Activated T-helper 1 cell treated with anti-CD3 and anti-CD28 coated beads, Interleukin-12 subunit alpha, Interleukin-12 subunit beta, Interleukin-2, Interleukin-4 antibody, amounts not matched to agents 30 ng/mL and 10 ng/mL and 1 ng/mL, durations not matched to agents 14 hours and 24 hours and 36 hours (primary cell): ENCODE measurements around the gene TBCD. TPM values are rescaled to one million over a fixed set of nuclear protein-coding genes. Genes with fewer than 3 reads are reported as not detected.
"Not testable (repeated sequence)": the region's sequence is repeated elsewhere in the genome, so short reads cannot be mapped to it uniquely, and the experiment has no call there.

Experiments used
- DNase-seq: peaks from one replicate; pipeline ENCODE4 v3.0.0; 2021; ENCODE audit warnings: low spot score
- H3K27ac Mint-ChIP-seq: one replicate; pipeline ENCODE4 v1.8.0; 2021; ENCODE audit warnings: mild to moderate bottlenecking, mixed read lengths
- H3K27me3 Mint-ChIP-seq: one replicate; pipeline ENCODE4 v1.8.0; 2022; ENCODE audit warnings: mild to moderate bottlenecking, moderate library complexity, mixed read lengths; ENCODE audit not compliant: insufficient read depth
- H3K36me3 Mint-ChIP-seq: one replicate; pipeline ENCODE4 v1.8.0; 2021; ENCODE audit warnings: low read depth, mixed read lengths
- H3K4me1 Mint-ChIP-seq: one replicate; pipeline ENCODE4 v1.8.0; 2021; ENCODE audit warnings: low read depth, mixed read lengths
- H3K4me3 Mint-ChIP-seq: one replicate; pipeline ENCODE4 v1.8.0; 2021; ENCODE audit warnings: mild to moderate bottlenecking, moderate library complexity, mixed read lengths
- H3K9me3 Mint-ChIP-seq: one replicate; pipeline ENCODE4 v1.8.0; 2021; ENCODE audit warnings: mixed read lengths
- intact Hi-C: fragments of 100-400 bp; cut with micrococcal nuclease; formaldehyde crosslinking; loops from one replicate; pipeline ENCODE4 v1.15.1; 2024
- total RNA-seq: library from RNA; stranded (reverse); gene quantifications from 2 replicates; pipeline ENCODE4 v1.2.3, GENCODE V29; 2022

The TBCD gene
- total RNA-seq, 1 donor from 2014 or later = 111 TPM

DNA sequence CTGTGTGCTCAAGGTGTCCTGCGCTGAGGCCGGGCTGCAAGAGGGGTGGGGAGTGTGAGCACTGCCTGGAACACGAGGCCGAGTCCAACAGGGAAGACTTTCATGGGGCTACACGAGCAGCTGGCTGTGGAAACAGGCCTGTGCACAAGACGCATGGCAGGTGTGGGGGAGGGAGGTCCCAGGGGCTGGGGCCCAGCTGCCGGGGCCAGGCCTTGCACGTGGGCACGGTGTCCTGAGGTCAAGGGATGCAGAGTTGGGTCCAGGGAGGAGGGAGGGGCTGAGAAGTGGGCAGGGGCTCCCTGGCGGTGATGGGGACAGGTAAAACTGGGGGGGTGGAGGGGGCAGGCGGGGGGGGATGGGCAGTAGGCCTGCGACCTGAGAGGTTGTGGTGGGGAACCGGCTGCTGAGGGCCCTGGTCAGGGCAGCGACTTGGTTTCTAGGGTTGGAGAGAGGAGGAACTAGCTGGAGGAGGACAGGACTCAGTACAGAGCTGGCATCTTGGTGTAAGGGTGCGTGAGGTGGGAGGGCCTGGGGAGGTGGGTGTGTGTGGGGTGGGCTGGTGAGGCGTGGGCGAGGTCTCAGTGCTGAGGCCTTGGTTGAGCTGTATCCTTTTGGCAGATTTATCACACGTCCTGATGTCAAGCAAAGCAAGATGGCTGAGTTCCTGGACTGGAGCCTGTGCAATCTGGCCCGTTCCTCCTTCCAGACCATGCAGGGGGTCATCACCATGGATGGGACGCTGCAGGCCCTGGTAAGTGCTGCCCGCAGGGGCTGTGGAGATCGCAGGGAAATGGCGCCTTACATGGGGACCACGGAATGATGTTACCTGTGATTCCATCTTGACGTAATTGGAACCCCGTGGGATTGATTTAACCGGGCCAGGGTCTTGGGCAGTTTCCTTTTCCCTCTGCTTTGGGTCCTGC, 29.4 kb downstream of the TBCD start:
- peaks cover 7% of the 10 kb centered on the region for H3K4me1 Mint-ChIP-seq
- H3K9me3 Mint-ChIP-seq = no peaks in the 10 kb centered on the region
- peaks cover 20% of the 10 kb centered on the region for H3K36me3 Mint-ChIP-seq
- intact Hi-C loops = no loop called here
- H3K27ac Mint-ChIP-seq = no peak overlapping the region
- H3K4me3 Mint-ChIP-seq = no peak overlapping the region
- no peaks in the 10 kb centered on the region for H3K27me3 Mint-ChIP-seq
- no peak for DNase-seq

DNA sequence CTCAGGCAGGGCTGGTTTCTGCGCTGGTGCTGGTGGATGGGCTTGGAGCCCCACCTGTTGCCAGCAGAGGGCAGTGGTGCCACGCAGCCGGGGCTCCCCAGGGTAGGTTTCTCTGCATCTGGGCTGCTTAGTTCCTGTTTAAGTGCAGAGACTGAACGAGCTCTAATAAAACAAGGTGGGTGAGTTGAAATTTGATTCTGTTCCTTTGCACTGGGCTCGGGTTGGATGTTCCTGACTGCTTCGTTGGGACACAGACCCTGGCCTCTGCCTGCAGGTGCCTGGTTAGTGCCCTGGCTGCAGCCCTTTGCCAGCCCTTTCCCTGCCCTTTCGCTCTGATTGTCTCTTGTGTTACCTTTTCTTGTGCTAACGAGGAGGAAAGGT, 30.0 kb downstream of the TBCD start:
- H3K4me3 Mint-ChIP-seq = no peak overlapping the region
- H3K36me3 Mint-ChIP-seq = peaks cover 20% of the 10 kb centered on the region
- intact Hi-C loops = loop anchor here (1.0 to 2.0 kb wide), 3 partner anchors 82 to 269 kb away; no protein-coding TSS in a partner anchor
- H3K27me3 Mint-ChIP-seq = no peaks in the 10 kb centered on the region
- peak; percentile 80 for DNase-seq
- H3K4me1 Mint-ChIP-seq = peaks cover 7% of the 10 kb centered on the region
- no peak overlapping the region for H3K27ac Mint-ChIP-seq
- no peaks in the 10 kb centered on the region for H3K9me3 Mint-ChIP-seq

DNA sequence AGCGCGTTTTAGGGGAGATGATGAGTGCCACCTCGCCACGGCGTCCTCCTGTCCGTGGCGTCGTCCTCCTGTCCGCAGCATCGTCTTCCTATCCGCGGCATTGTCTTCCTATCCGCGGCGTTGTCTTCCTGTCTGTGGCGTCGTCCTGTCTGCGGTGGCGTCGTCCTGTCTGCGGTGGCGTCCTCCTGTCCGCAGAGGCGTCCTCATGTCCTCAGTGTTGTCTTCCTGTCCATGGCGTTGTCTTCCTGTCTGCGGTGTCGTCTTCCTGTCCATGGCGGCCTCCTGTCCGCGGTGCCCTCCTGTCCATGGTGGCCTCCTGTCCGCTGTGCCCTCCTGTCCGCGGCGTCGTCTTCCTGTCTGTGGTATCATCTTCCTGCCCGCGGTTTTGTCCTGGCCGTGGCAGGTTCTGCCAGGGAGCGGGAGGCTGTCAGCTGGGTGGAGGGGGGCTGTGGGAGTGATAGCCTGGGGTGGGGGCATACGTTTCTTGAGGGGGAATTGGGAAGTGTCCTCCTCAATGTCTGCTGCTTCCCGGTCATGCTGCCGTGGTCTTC, 30.9 kb downstream of the TBCD start:
- Mint-ChIP-seq H3K27me3 (no peaks in the 10 kb centered on the region), H3K9me3 (no peaks in the 10 kb centered on the region), H3K4me3 (no peak overlapping the region), H3K4me1 (peaks cover 7% of the 10 kb centered on the region), H3K36me3 (peaks cover 15% of the 10 kb centered on the region), H3K27ac (no peak overlapping the region)
- no peak for DNase-seq
- intact Hi-C loops = loop anchor here (1.0 to 2.0 kb wide), 3 partner anchors 82 to 268 kb away; no protein-coding TSS in a partner anchor

DNA sequence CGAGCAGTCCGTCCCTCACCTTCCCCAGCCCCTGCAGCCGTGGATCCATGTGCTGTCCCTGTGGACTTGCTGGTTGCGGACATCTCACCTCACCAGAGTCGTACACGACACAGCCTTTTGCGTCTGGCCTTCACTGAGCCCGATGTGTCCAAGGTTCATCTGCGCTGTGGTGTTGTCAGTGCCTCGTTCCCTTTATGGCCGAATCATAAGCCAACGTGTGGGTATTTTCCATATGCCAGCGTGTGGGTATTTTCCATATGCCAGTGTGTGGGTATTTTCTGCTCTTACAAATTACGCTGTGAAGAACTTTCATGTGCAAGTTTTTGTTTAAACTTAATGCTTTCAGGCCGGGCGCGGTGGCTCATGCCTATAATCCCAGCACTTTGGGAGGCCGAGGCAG, 31.6 kb downstream of the TBCD start:
- peaks cover 15% of the 10 kb centered on the region for H3K36me3 Mint-ChIP-seq
- intact Hi-C loops = loop anchor here (2.0 kb wide), 1 partner anchor 267 kb away; no protein-coding TSS in a partner anchor
- no peak for DNase-seq
- no peak overlapping the region for H3K27ac Mint-ChIP-seq
- H3K9me3 Mint-ChIP-seq = no peaks in the 10 kb centered on the region
- H3K4me3 Mint-ChIP-seq = no peak overlapping the region
- H3K27me3 Mint-ChIP-seq = no peaks in the 10 kb centered on the region
- H3K4me1 Mint-ChIP-seq = peaks cover 7% of the 10 kb centered on the region

DNA sequence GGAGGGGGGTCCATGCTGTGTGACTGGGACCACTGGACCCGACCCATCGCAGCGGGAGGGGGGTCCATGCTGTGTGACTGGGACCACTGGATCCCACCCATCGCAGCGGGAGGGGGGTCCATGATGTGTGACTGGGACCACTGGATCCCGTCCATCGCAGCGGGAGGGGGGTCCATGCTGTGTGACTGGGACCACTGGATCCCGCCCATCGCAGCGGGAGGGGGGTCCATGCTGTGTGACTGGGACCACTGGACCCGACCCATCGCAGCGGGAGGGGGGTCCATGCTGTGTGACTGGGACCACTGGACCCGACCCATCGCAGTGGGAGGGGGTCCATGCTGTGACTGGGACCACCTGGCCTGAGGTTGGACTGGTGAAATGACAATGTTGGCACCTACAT, 33.7 kb downstream of the TBCD start:
- H3K4me3 Mint-ChIP-seq, DNase-seq, H3K27ac Mint-ChIP-seq, intact Hi-C loops, H3K27me3 Mint-ChIP-seq, H3K4me1 Mint-ChIP-seq, H3K9me3 Mint-ChIP-seq: not testable (repeated sequence)
- H3K36me3 Mint-ChIP-seq = peaks cover 15% of the 10 kb centered on the region

DNA sequence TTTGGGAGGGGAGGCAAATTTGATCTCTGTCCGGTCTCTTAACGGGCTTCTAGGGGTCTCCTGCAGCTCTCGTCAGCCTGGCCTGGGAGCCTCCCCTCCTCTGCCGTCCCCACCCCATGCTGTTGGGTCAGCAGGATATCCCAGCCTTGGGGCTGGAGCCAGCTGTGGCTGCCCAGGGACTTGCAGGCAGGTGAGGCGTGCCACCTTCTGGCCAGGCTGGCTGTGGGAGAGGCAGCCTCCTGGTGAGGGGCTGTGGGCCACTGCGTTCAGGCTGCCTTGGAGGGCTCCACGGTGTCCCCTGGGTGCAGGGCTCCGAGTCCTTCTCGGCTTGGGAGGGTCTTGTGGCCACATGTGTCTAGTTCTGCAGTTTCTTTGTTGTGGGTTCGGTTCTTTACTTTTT, 34.6 kb downstream of the TBCD start:
- Mint-ChIP-seq H3K27ac (no peak overlapping the region), H3K36me3 (peaks cover 17% of the 10 kb centered on the region), H3K9me3 (no peaks in the 10 kb centered on the region), H3K4me1 (peaks cover 7% of the 10 kb centered on the region), H3K27me3 (no peaks in the 10 kb centered on the region), H3K4me3 (no peak overlapping the region)
- DNase-seq = no peak
- intact Hi-C loops = no loop called here

DNA sequence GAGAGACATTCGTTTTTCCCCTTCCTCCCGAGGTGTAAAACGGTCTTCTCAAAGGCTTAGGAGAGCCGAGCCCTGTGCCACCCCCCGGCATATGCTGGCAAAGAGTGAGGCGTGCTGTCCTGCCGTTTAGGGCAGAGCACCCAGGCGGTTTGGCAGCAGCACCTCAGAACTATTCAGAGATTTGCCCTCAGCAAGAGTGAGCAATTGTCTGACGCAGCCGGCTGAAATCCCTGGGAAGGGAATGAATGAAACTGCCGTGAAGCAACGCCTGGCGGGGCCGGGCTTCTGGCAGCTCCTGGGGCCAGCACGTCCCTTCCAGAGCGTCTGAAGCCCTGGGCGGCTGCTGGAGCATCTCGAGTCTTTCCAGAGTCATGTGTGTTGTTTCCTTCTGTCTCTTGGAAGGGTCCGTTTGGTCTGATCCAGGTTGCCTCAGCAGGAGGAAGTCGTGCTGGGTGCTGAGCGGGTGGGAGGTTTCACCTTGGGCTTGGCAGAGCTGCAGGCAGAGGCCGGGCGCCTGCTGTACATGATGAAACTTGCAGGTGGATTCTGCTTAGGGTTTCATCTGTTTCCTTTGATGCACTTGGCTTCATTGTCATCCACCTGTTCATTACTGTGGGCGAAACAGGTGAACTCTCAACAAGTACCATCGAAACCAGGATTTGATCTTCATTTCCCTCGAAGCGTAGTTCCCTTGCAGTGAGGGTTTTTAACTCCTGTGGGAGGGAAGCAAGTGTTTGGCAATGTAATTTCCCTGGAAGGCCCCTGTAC, 35.4 kb downstream of the TBCD start:
- Mint-ChIP-seq H3K4me1 (no peaks in the 10 kb centered on the region), H3K27me3 (no peaks in the 10 kb centered on the region), H3K9me3 (no peaks in the 10 kb centered on the region), H3K27ac (no peak overlapping the region), H3K4me3 (no peak overlapping the region), H3K36me3 (peaks cover 18% of the 10 kb centered on the region)
- DNase-seq = no peak
- intact Hi-C loops = no loop called here

DNA sequence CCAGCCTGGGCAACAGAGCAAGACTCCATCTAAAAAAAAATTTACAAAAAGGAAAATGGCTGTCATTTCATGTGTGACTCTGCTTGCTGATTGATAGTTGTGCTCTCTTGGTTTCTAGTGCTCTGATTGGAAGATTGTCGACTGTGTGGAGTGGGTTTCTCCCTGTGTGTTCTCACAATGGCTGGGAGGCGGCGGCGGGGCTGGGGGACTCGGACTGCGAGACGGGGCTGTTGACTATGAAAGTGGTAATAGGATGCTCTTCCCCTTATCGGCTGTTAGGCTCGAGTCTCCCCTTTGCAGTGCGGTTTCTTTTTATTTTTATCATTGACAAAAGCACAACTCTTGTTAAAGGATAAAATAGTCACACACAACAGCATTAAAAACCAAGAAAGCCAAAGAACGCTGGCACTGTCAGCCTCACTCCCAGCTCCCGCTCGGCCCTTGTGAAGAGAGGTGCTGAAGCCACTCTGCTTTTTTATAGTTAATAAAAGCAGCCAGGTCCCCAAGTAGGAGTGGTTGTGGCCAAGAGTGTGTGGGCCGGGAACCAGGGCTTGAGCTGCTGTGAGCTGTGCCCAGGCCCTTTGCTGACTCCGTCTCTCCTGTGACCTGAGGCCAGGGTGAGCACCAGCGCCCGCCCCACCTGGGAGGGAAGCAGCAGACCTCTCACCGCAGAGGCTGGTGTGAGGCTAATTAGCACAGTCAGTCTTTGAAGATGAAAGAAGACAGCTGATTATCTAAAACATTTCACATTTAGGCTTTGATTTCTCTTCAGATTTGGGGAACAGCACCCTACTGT, 36.5 kb downstream of the TBCD start:
- no peak for DNase-seq
- H3K27me3 Mint-ChIP-seq = no peaks in the 10 kb centered on the region
- H3K4me3 Mint-ChIP-seq = no peak overlapping the region
- no peak overlapping the region for H3K27ac Mint-ChIP-seq
- H3K36me3 Mint-ChIP-seq = peaks cover 11% of the 10 kb centered on the region
- no peaks in the 10 kb centered on the region for H3K9me3 Mint-ChIP-seq
- no peaks in the 10 kb centered on the region for H3K4me1 Mint-ChIP-seq
- intact Hi-C loops = no loop called here

DNA sequence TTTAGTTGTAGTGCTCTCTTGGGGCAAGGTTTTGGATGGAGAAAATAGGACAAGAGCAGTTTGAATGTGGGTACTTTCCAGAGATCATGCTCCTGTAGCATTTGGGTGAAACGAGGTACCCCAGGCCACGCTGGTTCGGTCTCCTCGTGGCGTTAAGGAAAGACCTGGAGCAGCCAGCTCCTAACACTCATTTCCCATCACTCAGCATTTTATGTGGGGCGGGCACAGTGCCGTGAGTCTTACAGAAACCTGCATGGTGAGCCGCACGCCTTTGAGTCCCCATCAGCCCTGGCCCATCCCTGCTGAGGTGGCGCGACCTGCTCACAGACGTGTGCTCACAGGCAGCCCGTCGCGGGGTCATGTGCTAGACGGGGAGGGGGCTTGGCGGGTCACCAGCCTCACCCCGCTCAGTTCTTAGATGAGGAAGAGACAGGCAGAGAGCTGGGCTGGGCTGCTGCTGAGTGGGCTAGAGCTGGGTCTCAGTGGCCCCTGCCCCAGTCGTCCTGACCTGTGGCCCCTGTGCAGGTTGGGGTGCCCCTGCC, 37.3 kb downstream of the TBCD start:
- DNase-seq = no peak
- Mint-ChIP-seq H3K27ac (no peak overlapping the region), H3K9me3 (no peaks in the 10 kb centered on the region), H3K36me3 (peaks cover 7% of the 10 kb centered on the region), H3K4me1 (no peaks in the 10 kb centered on the region), H3K27me3 (no peaks in the 10 kb centered on the region), H3K4me3 (no peak overlapping the region)
- intact Hi-C loops = no loop called here

DNA sequence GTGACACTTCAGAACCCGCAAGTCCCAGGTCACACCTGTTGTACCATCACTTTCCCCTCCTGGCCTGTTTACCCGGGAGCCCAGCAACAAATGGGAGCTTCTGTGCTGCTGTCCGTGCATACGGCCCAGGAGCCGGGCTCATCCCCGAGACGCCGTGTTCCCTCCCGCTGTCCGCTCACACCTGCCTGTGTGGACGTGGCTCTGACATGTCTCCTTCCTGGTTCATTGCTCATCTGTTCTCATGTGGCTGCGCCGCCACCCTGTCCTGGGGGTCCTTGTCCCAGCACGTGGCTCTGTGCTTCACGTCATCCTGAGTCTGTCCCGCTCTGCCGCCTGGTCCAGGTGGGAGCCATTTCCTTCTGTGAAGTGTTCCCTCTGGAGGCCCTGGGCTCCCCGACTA, 37.9 kb downstream of the TBCD start:
- H3K4me3 Mint-ChIP-seq = no peak overlapping the region
- intact Hi-C loops = no loop called here
- peaks cover 4% of the 10 kb centered on the region for H3K36me3 Mint-ChIP-seq
- H3K9me3 Mint-ChIP-seq = no peaks in the 10 kb centered on the region
- no peaks in the 10 kb centered on the region for H3K4me1 Mint-ChIP-seq
- H3K27ac Mint-ChIP-seq = no peak overlapping the region
- no peaks in the 10 kb centered on the region for H3K27me3 Mint-ChIP-seq
- DNase-seq = no peak

DNA sequence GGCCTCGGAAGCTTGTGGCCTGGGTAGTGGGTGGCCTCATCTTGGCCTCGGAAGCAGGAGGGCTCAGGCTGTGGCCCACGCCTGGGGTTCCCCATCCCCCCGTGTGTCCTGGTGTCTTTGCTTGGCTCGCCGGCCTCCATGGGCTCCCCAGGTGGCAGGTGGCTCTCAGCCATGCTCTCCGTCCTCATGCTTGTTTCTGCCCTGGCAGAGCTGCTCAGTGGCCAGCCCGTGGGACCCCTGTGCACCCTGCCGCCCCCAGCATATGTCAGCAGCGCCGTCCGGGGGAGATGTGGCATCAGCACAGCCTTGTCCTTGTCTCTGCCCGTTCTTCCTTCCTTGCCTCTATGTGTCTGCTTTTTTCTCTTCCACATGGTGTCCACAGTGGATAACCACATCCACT, 38.5 kb downstream of the TBCD start:
- Mint-ChIP-seq H3K4me1 (no peaks in the 10 kb centered on the region), H3K4me3 (no peak overlapping the region), H3K27ac (no peak overlapping the region), H3K9me3 (no peaks in the 10 kb centered on the region), H3K27me3 (no peaks in the 10 kb centered on the region), H3K36me3 (peaks cover 4% of the 10 kb centered on the region)
- no peak for DNase-seq
- intact Hi-C loops = no loop called here

DNA sequence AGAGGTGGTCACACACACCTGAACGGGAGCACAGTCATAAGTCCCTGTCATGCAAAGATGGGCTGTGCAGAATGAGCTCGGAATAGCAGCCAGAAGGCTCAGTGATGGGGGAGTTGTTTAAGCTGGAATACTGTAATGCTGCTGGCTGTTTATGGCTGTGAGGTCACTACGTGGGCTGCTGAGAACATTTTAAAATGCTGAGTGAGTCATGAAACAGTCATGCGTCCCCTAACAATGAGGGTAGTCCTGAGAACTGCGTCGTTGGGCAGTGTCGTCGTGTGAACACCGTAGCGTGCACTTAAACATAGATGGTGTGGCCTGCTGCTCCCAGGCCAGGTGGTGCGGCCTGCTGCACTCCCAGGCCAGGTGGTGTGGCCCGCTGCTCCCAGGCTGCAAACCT, 39.7 kb downstream of the TBCD start:
- Mint-ChIP-seq H3K4me1 (no peaks in the 10 kb centered on the region), H3K4me3 (no peak overlapping the region), H3K27me3 (no peaks in the 10 kb centered on the region), H3K9me3 (no peaks in the 10 kb centered on the region), H3K36me3 (peaks cover 4% of the 10 kb centered on the region), H3K27ac (no peak overlapping the region)
- no peak for DNase-seq
- intact Hi-C loops = no loop called here
